ENCODE data around the gene TPI1. TPM values are rescaled to one million over a fixed set of nuclear protein-coding genes. Genes with fewer than 3 reads are reported as not detected.
"Not testable (repeated sequence)": the region's sequence is repeated elsewhere in the genome, so short reads cannot be mapped to it uniquely, and the experiment has no call there.

Gene TPI1
- total and polyA plus RNA-seq, 9 donors: 136 to 594 (median 295) TPM

- H3K4me1 ChIP-seq (ENCODE audit: insufficient read depth): no peaks in the 10 kb centered on the region
- TF ChIP-seq CTCF (IDR thresholded peaks at IDR 0.05) (peak; percentile 90 to 97 (median 93)), POLR2A (IDR thresholded peaks at IDR 0.05) (no peak), EP300 (IDR thresholded peaks at IDR 0.05) (no peak)
- H3K9me3 ChIP-seq: no peaks in the 10 kb centered on the region
- 0 to 1% (median 1%) methylated on average over 29 to 40 of the region's 40 CpGs for WGBS, 3 donors
- DNase-seq: peak; percentile 81 to 92 (median 89)
- H3K36me3 ChIP-seq: no peaks in the 10 kb centered on the region
- H3K27me3 ChIP-seq: no peaks in the 10 kb centered on the region
- H3K27ac ChIP-seq: peak overlapping the region; percentile 42 to 77
- intact Hi-C loops (cut with DNase I): loop anchor here in 1 of 4 donors (2.0 to 5.0 kb wide), 2 partner anchors 18 to 55 kb away; partner anchors contain the start of gene ATN1
- H3K4me3 ChIP-seq: peak overlapping the region; percentile 64
Observed at GRCh38 chr12:6872073-6873048, 5.0 kb downstream of the TPI1 start.

GRCh38 chr12:6873094-6874014, 6.0 kb downstream of the TPI1 start, which contains the start of gene SPSB2:
Gene SPSB2 (minus strand): TSS chr12:6873303. CDS start chr12:6872901, 402 bp downstream.
- DNase-seq: peak; percentile 99 to 100 (median 99)
- TF ChIP-seq EP300 (IDR thresholded peaks at IDR 0.05): no peak
- TF ChIP-seq POLR2A (IDR thresholded peaks at IDR 0.05): peak; percentile 66
- TF ChIP-seq CTCF (IDR thresholded peaks at IDR 0.05): peak in 1 of 3 donors; percentile 28
- 0 to 1% (median 0%) methylated on average over 55 to 66 of the region's 66 CpGs for WGBS, 3 donors
- H3K9me3 ChIP-seq: no peaks in the 10 kb centered on the region
- no peaks in the 10 kb centered on the region for H3K36me3 ChIP-seq
- intact Hi-C loops (cut with DNase I): loop anchor here in 1 of 4 donors (2.0 to 5.0 kb wide), 2 partner anchors 17 to 54 kb away; partner anchors contain the start of gene ATN1
- peak within 1 kb of the TSS; percentile 42 to 77 for H3K27ac ChIP-seq
- no peaks in the 10 kb centered on the region for H3K27me3 ChIP-seq
- H3K4me3 ChIP-seq: peak within 1 kb of the TSS; percentile 64
- H3K4me1 ChIP-seq (ENCODE audit: insufficient read depth): no peaks in the 10 kb centered on the region

- intact Hi-C loops (cut with DNase I): loop anchor here in 1 of 4 donors (5.0 kb wide), 1 partner anchor 53 kb away; the partner anchor contains the start of gene ATN1
- 29 to 31% (median 30%) methylated on average over 9 of the region's 9 CpGs for WGBS, 3 donors
- not testable (repeated sequence) for H3K4me1 ChIP-seq (ENCODE audit: insufficient read depth); DNase-seq; H3K27me3 ChIP-seq; H3K9me3 ChIP-seq; H3K36me3 ChIP-seq
- Histone ChIP-seq H3K27ac (peak overlapping the region in 1 of 2 donors; percentile 77), H3K4me3 (peak overlapping the region; percentile 64)
Observed at GRCh38 chr12:6874015-6874368, 6.7 kb downstream of the TPI1 start.

GRCh38 chr12:6879824-6880223, 12.5 kb downstream of the TPI1 start:
- H3K27ac ChIP-seq; DNase-seq; intact Hi-C loops (cut with DNase I); H3K4me1 ChIP-seq (ENCODE audit: insufficient read depth); H3K36me3 ChIP-seq; H3K27me3 ChIP-seq; H3K4me3 ChIP-seq; H3K9me3 ChIP-seq: not testable (repeated sequence)
- 91 to 92% (median 91%) methylated on average over 11 of the region's 11 CpGs for WGBS, 3 donors

- DNase-seq: no peak
- Histone ChIP-seq H3K4me1 (ENCODE audit: insufficient read depth) (no peaks in the 10 kb centered on the region), H3K36me3 (no peaks in the 10 kb centered on the region), H3K27me3 (no peaks in the 10 kb centered on the region), H3K9me3 (no peaks in the 10 kb centered on the region), H3K27ac (no peak overlapping the region), H3K4me3 (no peak overlapping the region)
- 88 to 93% (median 92%) methylated on average over 5 of the region's 5 CpGs for WGBS, 3 donors
- intact Hi-C loops (cut with DNase I): no loop called here
- TF ChIP-seq POLR2A (IDR thresholded peaks at IDR 0.05) (no peak), EP300 (IDR thresholded peaks at IDR 0.05) (no peak), CTCF (IDR thresholded peaks at IDR 0.05) (no peak)
Observed at GRCh38 chr12:6883252-6883651, 15.9 kb downstream of the TPI1 start.
